NT2/D1 (cell line): ENCODE data around the gene TPRKB.

Source experiments
- SUZ12 ChIP-seq: IDR thresholded peaks from 2 replicates; pipeline ENCODE4 v1.6.1; 2011; ENCODE audit not compliant: insufficient read length, insufficient read depth; ENCODE audit errors: extremely low read depth
- YY1 ChIP-seq: IDR thresholded peaks from 2 replicates; pipeline ENCODE4 v1.6.1; 2011; ENCODE audit not compliant: insufficient read length, insufficient read depth
- ZNF274 ChIP-seq: IDR thresholded peaks from 2 replicates; pipeline ENCODE4 v1.6.1; 2011; ENCODE audit warnings: mild to moderate bottlenecking, low read depth, low read length

DNA sequence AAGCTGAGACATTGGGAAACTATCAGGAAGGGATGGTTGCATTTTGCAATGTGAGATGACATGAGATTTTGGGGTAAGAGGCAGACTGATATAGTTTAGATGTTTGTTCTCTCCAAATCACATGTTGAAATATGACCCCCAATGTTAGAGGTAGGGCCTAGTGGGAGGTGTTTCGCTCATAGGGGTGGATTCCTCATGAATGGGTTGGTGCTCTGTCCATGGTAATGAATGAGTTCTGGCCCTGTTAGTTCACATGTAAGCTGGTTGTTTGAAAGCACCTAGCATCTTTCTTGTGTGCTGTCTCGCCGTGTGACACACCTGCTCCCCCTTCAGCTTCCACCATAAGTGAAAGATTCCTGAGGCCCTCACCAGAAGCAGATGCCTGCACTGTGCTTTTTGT, 37.7 kb downstream of the TPRKB start:
- no peak for TF ChIP-seq ZNF274
- no peak for TF ChIP-seq YY1
- no peak for TF ChIP-seq SUZ12
